ENCODE data around the gene KLHL21.

- TF ChIP-seq CTCF (IDR thresholded peaks at IDR 0.05; ENCODE audit: insufficient read depth, low read depth, low read length) (no peak), EZH2 (IDR thresholded peaks at IDR 0.05; ENCODE audit: insufficient read depth, low read length) (no peak)
These were observed 7.5 kb downstream of the KLHL21 start for GRCh38 chr1:6594977-6595740.

Data from astrocyte (in vitro differentiated cells and primary cell).